Endometrium (tissue), 2 donors: Measurements from ENCODE around the gene OSBPL10.

Experiments
- FAIRE-seq: peaks from 2 replicates; lab custom pipeline; 2012; peaks lifted over from hg19 to GRCh38; lab: Jason Lieb, UNC
- donor health status: control.
- donor health status: control.

OSBPL10 gene

DNA sequence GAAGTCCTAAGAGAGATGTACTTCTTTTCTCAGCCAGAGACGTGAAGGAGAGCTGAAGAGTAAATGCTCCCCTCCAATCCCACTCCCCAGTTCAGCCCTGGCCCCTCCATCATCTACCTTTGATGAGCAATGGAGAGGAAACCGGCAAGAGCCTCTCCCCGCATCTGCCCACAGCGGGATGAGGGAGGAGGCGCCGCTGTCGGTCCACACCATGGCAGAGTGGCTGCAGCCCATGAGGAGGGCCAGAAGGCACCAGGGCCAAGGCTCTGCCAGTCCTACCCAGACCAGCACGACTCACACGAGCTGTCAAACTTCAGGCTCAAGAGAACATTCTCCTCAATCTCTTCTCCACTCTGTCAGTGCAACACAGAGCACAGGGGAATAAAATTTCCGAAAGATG, 129.8 kb downstream of the OSBPL10 start:
- no peak for FAIRE-seq

DNA sequence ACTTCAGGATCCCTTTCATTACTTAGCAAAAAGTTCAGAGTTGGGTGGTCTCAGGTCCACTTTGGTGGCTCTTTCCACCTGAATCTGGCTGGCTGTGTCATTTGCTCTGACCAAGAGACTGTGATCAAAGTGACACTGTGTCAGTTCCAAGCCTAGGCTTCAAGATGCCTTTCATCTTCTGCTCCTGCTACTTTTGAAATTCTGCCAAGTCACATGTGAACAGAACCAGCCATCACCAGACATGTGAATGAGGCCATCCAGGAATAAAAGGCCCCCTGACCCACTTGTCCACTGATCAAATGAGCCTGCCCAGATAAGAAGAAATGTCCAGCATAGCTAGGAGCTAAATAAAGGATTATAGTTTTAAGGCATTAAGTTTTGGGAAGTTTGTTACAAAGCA, 132.2 kb downstream of the OSBPL10 start:
- no peak for FAIRE-seq

DNA sequence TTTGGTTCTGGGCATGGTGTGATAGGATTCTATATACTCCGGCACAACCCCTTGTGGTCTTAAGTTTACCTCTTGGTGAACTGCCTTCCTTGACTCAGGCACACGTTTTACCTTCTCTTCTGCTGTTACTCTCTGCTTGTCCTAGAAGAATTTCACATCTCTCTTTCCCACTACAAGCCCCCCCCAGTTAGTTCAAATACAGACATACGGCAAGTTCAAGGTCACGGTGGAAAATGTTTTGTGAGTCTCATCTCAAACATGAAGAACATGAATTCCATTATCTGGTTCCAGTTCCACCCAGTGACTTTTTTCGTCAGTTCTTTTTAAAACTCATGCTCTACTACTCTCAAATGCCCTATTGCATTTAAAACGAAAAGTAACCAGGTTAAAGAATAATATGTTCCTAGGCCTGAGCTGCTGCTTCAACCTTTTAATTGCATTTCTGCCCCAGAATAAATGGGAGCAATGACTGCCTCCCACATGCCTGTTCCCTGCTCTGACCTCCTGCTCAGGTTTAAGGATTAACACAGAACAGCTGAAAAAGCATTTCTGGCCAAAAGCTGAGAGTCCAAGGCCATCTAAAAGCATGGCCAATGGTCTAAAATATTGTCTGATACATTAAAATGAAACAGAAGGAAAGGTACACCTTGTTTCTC, 132.8 kb downstream of the OSBPL10 start:
- no peak for FAIRE-seq

DNA sequence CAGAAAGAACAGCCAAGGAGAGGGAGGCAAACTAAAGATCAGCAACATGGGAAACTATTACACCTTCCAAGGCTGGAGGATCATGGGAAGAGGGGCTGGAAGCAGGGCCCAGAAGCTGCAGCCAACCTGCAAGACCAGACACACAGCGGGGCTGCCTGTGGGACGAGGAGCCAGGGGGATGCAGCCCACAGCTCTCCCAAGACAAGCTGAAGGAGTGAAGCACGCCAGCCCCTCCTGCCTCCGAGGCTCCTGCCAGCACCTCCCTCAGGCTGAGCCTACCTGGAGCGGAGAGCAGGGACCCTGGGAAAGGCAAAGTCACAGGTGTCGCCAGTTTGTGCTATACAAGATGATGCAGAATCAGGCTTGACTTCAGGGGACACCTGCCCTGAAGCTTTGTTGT, 133.3 kb downstream of the OSBPL10 start:
- FAIRE-seq: no peak

DNA sequence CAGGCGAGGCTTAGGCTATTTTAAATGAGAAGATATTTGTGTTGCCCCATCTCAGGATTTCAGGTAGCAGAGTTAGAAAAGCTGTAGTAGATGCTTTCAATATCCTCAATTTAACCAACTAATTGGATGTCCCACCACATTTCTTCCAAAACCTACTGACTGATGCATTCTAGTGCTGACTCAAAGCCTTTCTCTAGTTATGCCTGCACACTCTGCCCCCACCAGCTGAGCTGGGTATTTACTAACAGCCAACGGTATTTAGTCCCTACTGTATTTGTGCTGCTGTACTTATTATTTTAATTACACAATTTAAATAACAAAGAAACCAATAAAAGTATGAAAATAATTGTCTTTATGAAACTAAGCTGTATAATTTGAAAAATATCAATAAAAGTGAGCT, 139.5 kb downstream of the OSBPL10 start:
- no peak for FAIRE-seq

DNA sequence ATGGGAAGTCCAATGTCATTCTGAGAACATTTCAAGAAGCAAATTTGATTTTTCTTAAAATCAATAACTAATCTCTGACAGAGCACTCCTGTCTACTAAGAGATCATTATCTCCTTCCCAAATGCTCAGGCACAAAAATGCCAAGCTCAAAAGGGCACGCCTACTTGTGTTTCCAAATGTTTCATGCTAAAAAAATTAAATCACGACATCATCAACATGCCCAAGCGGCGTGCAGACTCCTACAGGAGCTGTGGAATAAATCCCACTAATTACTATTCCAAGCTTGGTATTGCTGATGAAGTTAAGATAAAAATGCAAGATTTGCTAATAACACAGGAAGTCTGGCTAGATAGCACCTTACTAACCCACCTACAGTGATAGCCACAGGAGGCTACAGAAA, 140.8 kb downstream of the OSBPL10 start:
- no peak for FAIRE-seq

DNA sequence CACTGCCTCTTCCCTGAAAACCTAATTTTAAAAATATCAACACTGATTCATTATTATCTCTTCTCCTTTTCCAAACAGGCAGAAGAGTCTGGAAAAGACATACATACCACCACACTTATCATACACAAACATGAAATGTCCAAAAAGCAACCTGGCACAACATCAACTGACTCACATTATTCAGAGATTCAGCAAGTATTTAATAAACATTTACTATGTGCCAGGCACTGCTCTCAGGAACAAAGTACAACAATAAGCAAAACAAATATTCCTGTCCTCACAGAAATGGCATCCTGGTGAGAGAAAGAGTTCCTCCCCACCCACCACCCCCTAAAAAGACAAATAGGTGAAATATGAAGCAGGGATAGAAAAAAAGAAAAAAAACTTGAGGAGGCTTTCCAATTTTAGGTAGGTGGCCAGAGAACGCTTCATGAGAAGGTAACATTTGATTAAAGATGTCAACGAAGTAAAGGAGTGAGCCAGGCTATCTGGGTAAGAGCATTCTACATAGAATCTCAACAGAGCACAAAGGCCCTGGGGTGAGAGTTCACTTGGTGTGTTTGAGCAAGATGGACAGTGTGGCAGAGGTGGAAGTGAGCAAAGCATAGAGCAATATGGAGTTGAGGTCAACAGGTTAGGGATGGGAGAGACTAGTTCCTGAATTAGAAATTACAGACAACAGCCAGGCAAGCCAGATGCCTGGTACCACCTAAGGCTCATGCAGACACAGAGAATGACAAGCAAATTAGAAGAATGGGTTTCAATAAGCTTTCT, 141.7 kb downstream of the OSBPL10 start:
- FAIRE-seq: no peak

DNA sequence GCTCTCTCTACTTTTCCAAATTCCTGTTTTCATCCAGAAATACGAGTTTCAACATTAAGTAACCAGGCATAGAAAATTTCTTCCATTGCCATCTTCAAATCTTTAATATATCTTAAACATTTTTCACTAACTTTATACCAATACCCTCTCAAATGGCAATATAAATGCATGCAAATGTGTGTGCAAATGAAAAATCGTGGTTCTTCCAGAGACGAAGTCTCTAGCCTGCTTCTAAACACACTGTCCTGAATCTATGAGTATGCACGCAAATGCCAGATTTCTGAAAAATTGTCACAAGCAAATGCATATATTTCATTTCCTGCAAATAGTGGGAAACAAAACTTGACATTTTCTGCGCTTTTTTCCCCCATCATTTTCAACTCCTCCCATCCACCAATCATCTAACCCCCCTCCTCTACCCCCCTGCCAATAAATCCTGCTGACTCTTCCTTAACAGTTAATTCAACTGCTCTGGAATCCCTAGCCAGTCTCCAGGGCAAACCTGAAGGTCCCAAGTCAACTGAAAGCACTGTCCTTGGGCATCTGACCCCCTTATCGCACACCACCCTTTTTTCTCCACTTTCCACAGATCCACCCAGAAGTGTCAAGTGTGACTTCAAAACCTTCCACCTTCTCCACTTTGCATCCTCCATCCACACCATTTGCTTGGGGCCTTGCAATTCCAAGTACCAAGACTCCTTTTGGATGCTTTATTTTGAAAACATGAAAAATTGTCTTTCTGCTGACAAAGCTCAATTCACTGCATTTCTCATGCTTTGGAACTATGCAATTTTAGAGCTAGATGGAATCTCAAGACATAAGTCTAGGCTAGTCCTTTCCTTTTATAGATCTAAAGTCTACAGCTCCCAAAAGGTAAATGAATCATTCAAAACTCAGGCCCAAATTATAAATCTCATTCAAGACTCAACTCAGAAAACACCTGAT, 144.7 kb downstream of the OSBPL10 start:
- no peak for FAIRE-seq

DNA sequence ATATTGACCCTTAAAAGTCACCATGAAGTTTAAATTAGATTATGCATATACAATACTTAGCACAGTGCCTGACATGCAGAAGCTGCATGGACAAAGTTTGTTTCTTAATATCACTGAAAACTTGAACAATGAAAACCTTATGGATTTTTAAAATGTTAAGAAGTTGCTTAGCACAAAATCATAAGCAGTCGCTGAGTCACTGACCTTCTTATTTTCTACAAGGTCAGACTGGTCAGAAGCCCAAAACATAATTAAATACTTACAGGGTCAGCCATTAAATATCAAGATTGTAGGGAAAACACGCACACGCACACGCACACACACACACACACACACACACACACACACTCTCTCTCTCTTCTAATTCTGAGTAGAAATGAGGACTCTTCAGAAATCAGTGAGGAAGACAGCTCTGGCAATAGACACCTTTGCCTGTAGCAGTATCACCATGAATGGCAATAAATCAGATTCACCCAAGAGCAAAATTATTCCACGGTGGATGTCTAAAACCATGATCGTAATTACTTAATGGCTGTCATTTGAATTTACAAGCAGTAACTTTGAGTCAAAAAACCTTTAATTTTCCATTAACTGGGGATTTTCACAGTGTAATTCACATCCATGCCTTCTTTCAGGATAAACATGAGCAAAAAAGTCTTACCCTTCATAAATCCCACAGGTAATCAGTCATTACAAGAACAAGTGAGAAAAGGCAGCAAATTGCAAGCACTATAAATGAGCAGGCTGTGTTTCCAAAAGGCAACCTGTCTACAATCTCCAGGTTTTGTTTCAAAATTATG, 147.5 kb downstream of the OSBPL10 start:
- FAIRE-seq: no peak

DNA sequence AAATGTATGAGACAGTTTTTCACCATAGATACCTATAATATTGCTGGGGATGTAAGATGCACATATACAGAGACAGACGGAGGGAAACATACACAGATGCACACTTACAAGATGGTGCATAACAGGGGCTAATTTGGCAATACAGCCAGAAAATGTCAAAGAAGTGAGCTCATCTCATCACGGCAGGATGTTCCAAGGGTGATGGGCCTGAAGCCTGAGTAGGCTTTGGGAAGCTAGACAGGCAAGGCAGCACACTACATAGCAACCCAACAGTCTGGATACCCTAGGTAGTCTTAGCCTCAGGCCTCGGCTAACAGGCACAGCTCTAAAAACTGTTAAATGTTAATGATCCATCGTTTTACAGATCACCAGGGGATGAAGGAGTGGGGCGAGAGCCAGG, 148.5 kb downstream of the OSBPL10 start:
- FAIRE-seq: no peak

DNA sequence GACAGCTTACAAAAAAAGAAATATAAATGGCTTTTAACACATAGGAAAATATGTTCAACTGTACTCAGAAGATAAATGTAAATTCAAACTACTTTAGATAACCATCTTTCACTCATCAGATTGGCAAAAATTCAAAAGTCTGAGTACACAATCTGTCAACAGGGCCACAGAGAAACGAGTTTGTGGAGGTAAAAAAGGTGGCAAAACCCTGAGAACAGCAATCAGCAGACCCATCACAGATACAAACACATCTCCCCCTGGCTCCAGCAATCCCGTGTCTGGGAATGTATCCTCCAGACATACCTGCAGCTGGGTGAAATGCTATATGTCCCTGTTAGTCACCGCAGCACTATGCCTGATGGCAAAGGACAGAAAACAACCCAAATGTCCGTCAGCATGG, 149.5 kb downstream of the OSBPL10 start:
- no peak for FAIRE-seq

DNA sequence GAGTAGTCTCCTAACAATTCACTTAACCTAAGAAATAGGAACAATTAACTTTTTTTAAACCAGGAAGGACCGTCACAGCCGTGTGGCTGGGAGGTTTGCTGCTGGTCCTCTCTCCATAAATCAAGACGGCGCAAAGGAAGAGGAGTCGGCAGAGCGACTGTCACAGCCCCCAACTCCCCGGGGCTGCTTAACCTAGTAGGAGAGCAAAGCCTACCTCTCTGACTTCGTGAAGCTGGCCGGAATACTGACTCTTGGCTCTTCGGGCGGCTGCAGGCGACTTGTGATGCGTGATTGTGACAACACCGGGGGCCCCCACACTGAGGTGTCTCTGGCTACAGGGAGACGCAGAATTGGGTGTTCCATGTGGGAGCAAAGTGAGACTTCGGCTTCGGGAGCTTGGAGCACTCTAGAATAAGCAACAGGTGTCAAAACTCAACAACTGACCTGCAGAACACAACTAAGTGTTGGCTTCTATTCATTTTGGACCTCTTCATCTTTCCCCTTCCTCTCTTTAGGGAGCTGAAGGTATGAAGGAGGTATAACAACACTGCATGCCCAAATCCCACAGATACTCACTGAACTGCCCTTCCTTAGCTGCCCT, 151.1 kb downstream of the OSBPL10 start:
- no peak for FAIRE-seq

DNA sequence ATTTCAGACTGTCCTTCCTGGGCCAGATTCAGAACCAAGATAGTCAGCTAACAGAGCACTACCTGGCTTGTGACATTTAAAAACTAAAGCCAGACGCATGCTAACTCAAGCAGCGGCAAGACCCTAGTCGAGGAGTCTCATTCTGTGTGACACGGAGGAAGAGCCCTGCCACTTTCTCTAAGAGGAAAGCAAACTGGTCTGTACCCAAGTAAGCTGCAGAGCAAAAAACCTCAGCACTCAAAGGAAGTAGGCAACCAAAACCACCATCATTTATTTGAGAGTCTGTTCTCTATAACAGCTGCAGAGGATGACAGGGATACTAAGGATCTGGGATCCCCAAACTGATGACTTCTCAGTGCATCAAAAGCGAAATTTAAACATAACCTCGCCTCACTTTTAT, 152.1 kb downstream of the OSBPL10 start:
- FAIRE-seq: no peak

DNA sequence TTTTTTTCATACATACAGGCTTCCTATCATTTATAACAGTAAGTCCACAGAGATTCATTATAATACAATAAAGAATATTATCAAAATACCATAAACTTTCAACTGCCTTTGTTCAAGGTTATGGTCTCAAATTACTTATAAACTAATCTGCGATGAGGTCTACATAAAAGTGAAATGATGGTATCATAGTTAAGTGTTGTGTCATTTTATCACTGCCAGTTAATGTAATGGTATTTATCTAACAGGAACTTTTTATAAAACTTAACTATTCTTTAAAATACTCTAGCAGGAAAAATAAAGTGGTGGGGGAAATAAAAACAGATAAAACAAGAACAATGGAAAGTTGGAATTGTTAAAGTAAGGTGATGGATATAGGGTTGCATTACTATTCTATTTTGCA, 153.1 kb downstream of the OSBPL10 start:
- no peak for FAIRE-seq

DNA sequence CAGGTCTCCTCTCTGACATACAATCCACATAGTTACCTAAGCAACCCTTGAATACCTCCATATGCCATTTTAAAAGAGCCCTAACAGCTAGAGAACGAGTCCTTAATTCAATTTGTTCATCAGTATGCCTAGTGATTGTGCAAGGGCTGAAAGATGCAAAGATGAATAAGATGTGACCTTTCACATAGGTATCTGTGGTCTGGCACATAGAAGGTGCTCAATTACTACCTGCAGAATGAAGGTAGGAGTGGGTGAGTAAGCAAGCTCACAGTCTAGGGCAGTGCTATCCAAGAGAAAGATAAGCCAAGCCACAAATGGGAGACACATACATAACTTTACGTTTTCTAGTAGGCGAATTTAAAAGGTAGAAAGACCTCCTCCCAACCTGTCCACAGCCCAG, 157.9 kb downstream of the OSBPL10 start:
- no peak for FAIRE-seq

DNA sequence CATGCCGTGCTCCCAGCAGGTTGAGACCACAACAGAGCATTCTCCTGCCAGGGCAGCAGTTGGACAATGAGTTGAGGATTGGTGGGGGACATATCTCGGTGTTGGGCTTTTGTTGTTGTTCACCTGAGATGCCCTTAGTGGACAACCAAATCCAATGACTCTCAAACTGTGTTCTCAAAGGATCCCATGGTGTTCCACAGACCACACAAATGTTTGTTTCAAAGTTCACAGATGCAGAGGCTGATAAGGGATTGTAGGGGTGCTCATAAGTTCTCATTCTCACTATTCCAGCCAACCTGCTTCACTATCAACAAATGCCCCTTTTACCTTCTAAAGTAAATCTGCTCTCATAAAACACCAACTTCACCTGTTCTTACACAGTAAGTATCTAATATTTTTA, 159.9 kb downstream of the OSBPL10 start:
- FAIRE-seq: no peak

DNA sequence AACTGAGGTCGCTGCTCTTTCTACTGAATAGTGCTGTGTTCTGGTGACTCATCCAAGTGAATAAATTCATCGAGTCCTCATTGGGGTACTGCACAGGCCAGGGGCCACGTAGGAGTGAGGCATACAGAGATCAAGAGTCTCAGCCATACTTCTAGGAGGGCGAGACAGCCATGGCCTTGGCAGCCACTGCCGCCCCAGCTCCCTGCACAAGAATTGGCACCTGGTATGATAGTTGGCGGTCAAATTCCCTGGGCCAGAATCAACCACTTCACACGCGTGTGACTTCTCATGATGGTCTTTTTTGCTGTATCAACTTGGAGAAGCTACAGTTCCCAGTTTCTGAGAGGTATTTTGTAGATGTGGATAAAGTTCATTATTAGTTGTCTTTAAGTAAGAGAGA, 161.6 kb downstream of the OSBPL10 start:
- no peak for FAIRE-seq

DNA sequence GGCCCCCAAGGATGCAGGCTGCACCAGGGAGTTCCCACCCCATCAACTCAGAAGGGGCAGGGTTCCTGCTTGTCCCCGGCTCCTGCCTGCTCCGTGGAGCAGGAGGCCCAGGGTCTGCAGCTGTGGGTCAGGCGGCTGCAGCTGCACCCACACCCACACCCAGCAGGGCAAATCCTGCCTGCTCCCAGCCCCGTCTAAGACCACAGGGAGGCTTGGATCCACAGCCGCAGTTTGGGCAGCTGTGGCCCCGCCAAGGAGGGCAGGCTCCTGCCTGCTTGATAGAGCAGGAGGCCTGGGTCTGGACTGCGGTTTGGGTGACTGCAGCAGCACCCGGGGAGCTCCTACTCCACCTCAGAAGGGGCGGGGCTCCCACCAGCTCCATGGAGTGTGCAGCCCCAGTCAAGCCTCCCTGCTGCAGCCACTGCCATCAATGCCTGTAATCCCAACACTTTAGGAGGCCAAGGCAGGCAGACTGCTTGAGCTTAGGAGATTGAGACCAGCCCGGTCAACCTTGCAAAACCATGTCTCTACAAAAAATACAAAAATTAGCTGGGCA, 163.6 kb downstream of the OSBPL10 start:
- FAIRE-seq: no peak

DNA sequence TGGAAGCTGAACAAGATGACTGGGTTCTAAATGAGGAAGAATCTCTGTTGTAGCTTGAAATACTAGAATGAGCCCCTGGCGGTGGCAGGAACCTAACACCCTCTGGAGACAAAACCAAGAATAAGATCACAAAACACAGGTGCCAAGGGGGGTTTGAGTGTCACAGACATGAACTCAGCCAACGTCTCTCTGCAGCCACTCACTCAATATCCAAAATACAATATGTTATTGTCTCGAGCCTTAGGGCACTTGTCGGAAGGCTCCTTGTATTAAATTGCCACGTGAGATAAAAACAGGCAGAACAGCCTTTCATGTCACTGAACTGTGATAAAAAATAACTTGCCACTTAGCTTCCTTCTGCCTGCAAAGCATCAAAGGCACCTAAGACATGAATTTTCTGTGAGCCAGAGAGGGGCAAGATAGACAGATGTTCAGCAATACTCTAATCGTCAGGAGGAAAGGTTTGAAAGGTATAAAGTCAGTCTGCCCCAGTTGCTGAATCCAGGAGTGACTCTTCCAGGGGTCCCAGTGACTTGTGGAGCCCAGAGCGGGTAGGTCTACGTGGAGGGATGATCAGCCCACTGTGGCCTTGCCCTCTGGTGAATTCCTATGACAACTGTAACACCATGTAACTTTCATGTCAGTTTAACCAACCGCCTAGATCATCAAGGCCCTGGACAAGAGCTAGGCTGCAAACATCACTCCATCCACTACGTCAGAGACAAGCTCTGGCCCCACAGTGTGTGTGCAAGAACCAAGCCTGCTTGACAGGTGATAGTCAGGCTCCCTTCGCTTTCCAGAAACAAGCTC, 165.2 kb downstream of the OSBPL10 start:
- FAIRE-seq: no peak

DNA sequence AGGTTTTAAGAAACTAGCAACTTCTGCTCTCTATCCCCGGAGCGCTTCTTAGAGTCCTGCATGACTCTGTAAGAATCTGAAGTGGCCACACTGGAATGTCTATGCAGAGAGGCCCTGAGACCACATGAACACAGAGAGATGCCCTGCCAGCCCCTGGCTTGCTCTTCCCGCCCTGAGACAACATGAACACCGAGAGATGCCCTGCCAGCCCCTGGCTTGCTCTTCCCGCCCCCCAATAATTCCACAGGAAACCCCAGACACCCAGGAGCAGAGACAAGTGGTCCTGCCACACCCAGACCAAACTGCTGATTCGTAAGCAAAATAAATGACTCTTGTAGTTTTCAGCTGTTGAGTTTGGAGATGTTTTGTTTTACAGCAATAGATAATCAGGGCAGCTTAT, 166.1 kb downstream of the OSBPL10 start:
- no peak for FAIRE-seq
